ENCODE measurements around the gene RNU1-3.
"Not testable (repeated sequence)": the region's sequence is repeated elsewhere in the genome, so short reads cannot be mapped to it uniquely, and the experiment has no call there.

GRCh38 chr1:16639091-16640031 lies 27.4 kb downstream of the RNU1-3 start:
- TF ChIP-seq CTCF (IDR thresholded peaks at IDR 0.05); REST (IDR thresholded peaks at IDR 0.05; ENCODE audit: insufficient read depth in 1 of 2, low read depth in 2 of 2, low read length in 1 of 2); POLR2AphosphoS5 (IDR thresholded peaks at IDR 0.05; ENCODE audit: low read depth, low read length); SIN3A (IDR thresholded peaks at IDR 0.05; ENCODE audit: borderline replicate concordance, insufficient read depth, low read depth, low read length); TCF7L2 (IDR thresholded peaks at IDR 0.05; ENCODE audit: low read depth, low read length): not testable (repeated sequence)
